ENCODE results near the gene KCNMA1.

KCNMA1 gene

GRCh38 chr10:77448226-77448625 is 189.4 kb downstream of the KCNMA1 start:
- DNase-seq (ENCODE audit: extremely low read depth, low read depth): no peak
- TF ChIP-seq, protein P1, sequence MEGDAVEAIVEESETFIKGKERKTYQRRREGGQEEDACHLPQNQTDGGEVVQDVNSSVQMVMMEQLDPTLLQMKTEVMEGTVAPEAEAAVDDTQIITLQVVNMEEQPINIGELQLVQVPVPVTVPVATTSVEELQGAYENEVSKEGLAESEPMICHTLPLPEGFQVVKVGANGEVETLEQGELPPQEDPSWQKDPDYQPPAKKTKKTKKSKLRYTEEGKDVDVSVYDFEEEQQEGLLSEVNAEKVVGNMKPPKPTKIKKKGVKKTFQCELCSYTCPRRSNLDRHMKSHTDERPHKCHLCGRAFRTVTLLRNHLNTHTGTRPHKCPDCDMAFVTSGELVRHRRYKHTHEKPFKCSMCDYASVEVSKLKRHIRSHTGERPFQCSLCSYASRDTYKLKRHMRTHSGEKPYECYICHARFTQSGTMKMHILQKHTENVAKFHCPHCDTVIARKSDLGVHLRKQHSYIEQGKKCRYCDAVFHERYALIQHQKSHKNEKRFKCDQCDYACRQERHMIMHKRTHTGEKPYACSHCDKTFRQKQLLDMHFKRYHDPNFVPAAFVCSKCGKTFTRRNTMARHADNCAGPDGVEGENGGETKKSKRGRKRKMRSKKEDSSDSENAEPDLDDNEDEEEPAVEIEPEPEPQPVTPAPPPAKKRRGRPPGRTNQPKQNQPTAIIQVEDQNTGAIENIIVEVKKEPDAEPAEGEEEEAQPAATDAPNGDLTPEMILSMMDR (IDR thresholded peaks at IDR 0.05; ENCODE audit: low read depth, low read length): no peak

DNA sequence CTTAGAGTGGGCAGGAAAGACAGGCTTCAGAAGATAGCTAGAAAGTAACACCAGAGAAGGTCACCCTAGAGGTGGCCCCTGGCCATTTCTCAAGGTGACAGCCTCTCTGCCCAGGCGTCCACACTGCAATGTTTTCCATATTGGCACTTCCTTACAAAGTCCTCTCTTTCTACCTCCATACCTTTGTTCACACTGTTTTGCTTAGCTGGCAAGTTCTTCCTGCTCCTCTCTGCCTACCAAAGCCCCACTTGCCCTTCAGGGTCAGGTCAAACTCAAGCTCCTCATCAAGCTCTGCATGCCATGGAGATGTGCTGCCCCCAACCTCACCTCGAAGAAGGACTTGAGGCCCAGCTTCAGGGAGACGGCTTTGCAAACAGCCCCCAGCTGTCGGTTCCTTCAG is 190.9 kb downstream of the KCNMA1 start:
- TF ChIP-seq, protein P1 (IDR thresholded peaks at IDR 0.05; ENCODE audit: low read depth, low read length): no peak

DNA sequence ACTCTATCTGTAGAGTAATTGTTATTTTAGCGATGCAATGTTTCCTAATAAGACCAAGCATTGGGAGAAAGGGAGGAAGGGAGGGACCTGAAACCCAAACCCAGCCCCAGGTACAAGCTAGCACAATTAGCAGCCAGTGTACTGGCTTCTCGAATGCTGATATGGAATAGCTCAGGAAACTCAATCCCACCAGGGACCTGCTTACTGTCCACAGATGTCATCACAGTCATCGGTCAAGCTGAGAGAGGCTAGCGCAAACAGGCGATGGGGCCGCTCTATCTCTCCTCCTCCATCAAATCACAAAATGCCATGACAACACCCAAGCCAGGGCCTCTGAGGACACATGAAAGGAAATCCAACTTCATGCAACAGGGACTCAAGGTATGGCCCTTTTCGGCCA is 192.1 kb downstream of the KCNMA1 start:
- DNase-seq (ENCODE audit: extremely low read depth, low read depth): no peak
- TF ChIP-seq, protein P1 (IDR thresholded peaks at IDR 0.05; ENCODE audit: low read depth, low read length): no peak

More for the DNA sequence above, 190.9 kb downstream of the KCNMA1 start:
- DNase-seq (ENCODE audit: extremely low read depth, low read depth): no peak

- DNase-seq (ENCODE audit: extremely low read depth, low read depth): no peak
- TF ChIP-seq, protein P1 (IDR thresholded peaks at IDR 0.05; ENCODE audit: low read depth, low read length): no peak
These were observed 193.6 kb downstream of the KCNMA1 start for GRCh38 chr10:77444041-77444440.

GRCh38 chr10:77442699-77443189 is 194.9 kb downstream of the KCNMA1 start:
- no peak for DNase-seq (ENCODE audit: extremely low read depth, low read depth)
- TF ChIP-seq, protein P1 (IDR thresholded peaks at IDR 0.05; ENCODE audit: low read depth, low read length): no peak

DNA sequence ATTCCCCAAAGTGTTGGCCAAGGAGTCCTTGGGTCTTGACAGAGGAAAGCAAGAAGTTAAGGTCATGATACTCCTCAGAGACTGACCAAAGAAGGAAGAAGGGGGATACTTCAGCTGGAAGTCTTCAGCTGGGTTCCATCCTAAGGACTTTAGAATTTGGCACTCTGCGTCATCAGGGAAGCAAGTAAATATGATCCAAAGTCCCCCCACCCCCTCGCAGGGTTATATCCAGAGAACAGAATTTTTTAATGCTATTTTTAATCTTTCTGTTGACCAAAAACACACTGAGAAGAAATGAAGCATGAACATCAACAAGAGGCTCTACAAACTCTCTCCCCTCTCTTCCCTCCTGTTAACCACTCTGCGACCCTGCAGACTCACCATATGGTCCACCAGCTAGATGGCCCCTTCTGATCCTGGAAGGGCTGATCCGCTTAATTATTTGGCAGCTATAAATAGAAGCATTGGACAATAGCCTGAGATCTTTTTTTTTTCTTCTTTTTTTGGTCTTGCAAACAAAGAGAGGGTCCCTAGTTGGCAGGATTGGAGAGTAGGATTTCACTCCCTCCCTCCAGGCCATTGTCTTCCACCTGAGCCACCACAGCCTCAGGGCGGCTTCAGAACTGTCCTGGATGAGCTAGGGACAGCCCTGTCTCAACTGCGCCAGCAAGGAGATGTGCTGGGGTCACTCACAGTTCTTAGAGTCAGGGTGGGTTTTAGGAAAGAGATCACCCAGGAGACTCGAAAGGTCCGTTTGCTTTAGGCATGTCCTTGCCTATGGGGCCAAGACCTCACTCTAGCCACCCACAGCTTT is 196.0 kb downstream of the KCNMA1 start:
- TF ChIP-seq, protein P1 (IDR thresholded peaks at IDR 0.05; ENCODE audit: low read depth, low read length): no peak
- no peak for DNase-seq (ENCODE audit: extremely low read depth, low read depth)

DNA sequence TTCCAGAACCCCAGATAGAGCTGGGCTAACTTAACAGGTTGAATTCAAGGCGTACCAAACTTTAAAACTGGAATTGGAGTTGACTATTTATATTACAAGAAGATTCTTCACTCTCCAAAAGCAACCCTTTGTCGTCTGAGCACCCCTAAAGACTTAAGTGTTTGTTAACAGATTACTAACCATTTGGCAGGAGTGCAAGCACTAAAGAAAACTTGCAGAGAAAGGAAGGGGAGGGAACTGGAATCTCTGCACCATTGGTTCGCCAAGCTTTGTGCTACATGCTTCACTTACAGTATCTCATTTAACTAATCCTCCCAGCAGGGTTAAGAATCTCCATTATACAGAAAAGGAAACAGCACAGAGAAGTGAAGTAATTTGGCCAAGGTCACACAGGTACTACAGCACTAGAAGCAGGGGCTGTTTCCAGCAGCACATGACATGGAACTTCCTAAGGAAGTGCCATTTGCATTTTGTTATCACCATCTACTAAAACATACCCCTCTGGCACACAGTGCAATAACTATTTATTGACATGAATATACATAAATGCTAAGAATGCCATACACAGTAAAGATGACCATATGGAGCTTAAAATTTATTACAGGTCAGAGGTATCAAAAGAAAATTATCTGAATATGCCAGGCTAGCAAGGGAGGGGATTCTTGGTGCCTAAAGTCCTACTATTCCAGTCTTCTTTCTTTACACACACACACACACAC is 201.2 kb downstream of the KCNMA1 start:
- TF ChIP-seq, protein P1 (IDR thresholded peaks at IDR 0.05; ENCODE audit: low read depth, low read length): no peak
- no peak for DNase-seq (ENCODE audit: extremely low read depth, low read depth)

Data from AG09319 (cell line).